ENCODE results near the gene BHLHE40. TPM values are rescaled to one million over a fixed set of nuclear protein-coding genes. Genes with fewer than 3 reads are reported as not detected.

The BHLHE40 gene
- total RNA-seq, 1 donor from 2014 or later, result 13.6 TPM

GRCh38 chr3:4972652-4973643 lies 6.3 kb upstream of the BHLHE40 start:
- no peaks in the 10 kb centered on the region for H3K9me3 Mint-ChIP-seq
- TF ChIP-seq CTCF (conservative IDR thresholded peaks at IDR 0.05), result no peak
- H3K27me3 Mint-ChIP-seq, result peaks cover 8% of the 10 kb centered on the region
- no peak for DNase-seq (ENCODE audit: extremely low spot score, unreplicated experiment)
- H3K4me3 Mint-ChIP-seq, result no peak overlapping the region
- H3K4me1 Mint-ChIP-seq (ENCODE audit: unreplicated experiment), result peaks cover 15% of the 10 kb centered on the region
- H3K36me3 Mint-ChIP-seq, result no peaks in the 10 kb centered on the region
- H3K27ac Mint-ChIP-seq, result no peak overlapping the region

GRCh38 chr3:4974154-4974553 lies 5.1 kb upstream of the BHLHE40 start:
- Mint-ChIP-seq H3K4me1 (ENCODE audit: unreplicated experiment) (peaks cover 16% of the 10 kb centered on the region), H3K36me3 (no peaks in the 10 kb centered on the region), H3K9me3 (no peaks in the 10 kb centered on the region), H3K4me3 (no peak overlapping the region), H3K27me3 (peaks cover 8% of the 10 kb centered on the region), H3K27ac (no peak overlapping the region)
- DNase-seq (ENCODE audit: extremely low spot score, unreplicated experiment), result no peak
- TF ChIP-seq CTCF (conservative IDR thresholded peaks at IDR 0.05), result no peak

- peak overlapping the region; percentile 93 for H3K27ac Mint-ChIP-seq
- TF ChIP-seq CTCF (conservative IDR thresholded peaks at IDR 0.05), result peak; percentile 65
- no peaks in the 10 kb centered on the region for H3K36me3 Mint-ChIP-seq
- H3K27me3 Mint-ChIP-seq, result peaks cover 20% of the 10 kb centered on the region
- peaks cover 21% of the 10 kb centered on the region for H3K4me1 Mint-ChIP-seq (ENCODE audit: unreplicated experiment)
- no peaks in the 10 kb centered on the region for H3K9me3 Mint-ChIP-seq
- peak overlapping the region; percentile 86 for H3K4me3 Mint-ChIP-seq
- DNase-seq (ENCODE audit: extremely low spot score, unreplicated experiment), result no peak
Observed at GRCh38 chr3:4976109-4976508, 3.1 kb upstream of the BHLHE40 start.

- H3K9me3 Mint-ChIP-seq, result no peaks in the 10 kb centered on the region
- peak overlapping the region; percentile 93 for H3K27ac Mint-ChIP-seq
- no peak for DNase-seq (ENCODE audit: extremely low spot score, unreplicated experiment)
- H3K36me3 Mint-ChIP-seq, result peaks cover 6% of the 10 kb centered on the region
- peak overlapping the region; percentile 86 for H3K4me3 Mint-ChIP-seq
- peaks cover 31% of the 10 kb centered on the region for H3K27me3 Mint-ChIP-seq
- peaks cover 26% of the 10 kb centered on the region for H3K4me1 Mint-ChIP-seq (ENCODE audit: unreplicated experiment)
- no peak for TF ChIP-seq CTCF (conservative IDR thresholded peaks at IDR 0.05)
Observed at GRCh38 chr3:4977001-4977852, 2.0 kb upstream of the BHLHE40 start.

- no peak for DNase-seq (ENCODE audit: extremely low spot score, unreplicated experiment)
- no peaks in the 10 kb centered on the region for H3K9me3 Mint-ChIP-seq
- H3K27ac Mint-ChIP-seq, result peak overlapping the region; percentile 93
- no peak for TF ChIP-seq CTCF (conservative IDR thresholded peaks at IDR 0.05)
- peaks cover 26% of the 10 kb centered on the region for H3K4me1 Mint-ChIP-seq (ENCODE audit: unreplicated experiment)
- peaks cover 34% of the 10 kb centered on the region for H3K27me3 Mint-ChIP-seq
- H3K36me3 Mint-ChIP-seq, result peaks cover 7% of the 10 kb centered on the region
- peak overlapping the region; percentile 86 for H3K4me3 Mint-ChIP-seq
Observed at GRCh38 chr3:4977853-4978203, 1.4 kb upstream of the BHLHE40 start.
